Mucosa of descending colon (tissue), 3 donors: ENCODE results near the gene SYNE2. TPM values are rescaled to one million over a fixed set of nuclear protein-coding genes. Genes with fewer than 3 reads are reported as not detected.

ENCODE experiments used
- ATAC-seq: fragments of 200-7000 bp; cut with Tn5 transposase; one replicate; pipeline ENCODE4 v1.9.1; 2020; ENCODE audit warnings: mild to moderate bottlenecking, moderate library complexity
- DNase-seq, 3 donors: peaks; one replicate each; pipeline ENCODE4 v3.0.0-alpha.2; 2020
- H3K36me3 ChIP-seq: fragments of 200-600 bp; one replicate; pipeline ENCODE4 v1.8.0; 2021; ENCODE audit warnings: low read depth, mild to moderate bottlenecking
- H3K4me1 ChIP-seq: fragments of 200-600 bp; one replicate; pipeline ENCODE4 v1.8.0; 2021; ENCODE audit warnings: low read depth, mild to moderate bottlenecking
- H3K4me3 ChIP-seq: fragments of 200-600 bp; one replicate; pipeline ENCODE4 v1.8.0; 2021; ENCODE audit warnings: mild to moderate bottlenecking
- H3K9me3 ChIP-seq: fragments of 200-600 bp; one replicate; pipeline ENCODE4 v1.8.0; 2021; ENCODE audit warnings: mild to moderate bottlenecking
- CTCF ChIP-seq: fragments of 200-600 bp; IDR thresholded peaks from one replicate; pipeline ENCODE4 v1.8.0; 2022; ENCODE audit warnings: antibody characterized with exemption, mild to moderate bottlenecking
- intact Hi-C, 2 donors: fragments of 100-400 bp; cut with DNase I in 1 of 2; cut with micrococcal nuclease in 1 of 2; formaldehyde crosslinking; loops; one replicate each; pipeline versions ENCODE4 v1.11.0 to v1.11.1; 2022; cut with DNase I, micrococcal nuclease
- total RNA-seq, 3 donors: library from RNA; stranded (reverse); fragmentation: NEBNext Ultra II Directional in 2 of 3; extraction: Animal tissue kit (Norgen Biotek cat#: 25700) in 2 of 3; gene quantifications; one replicate each; pipeline versions ENCODE4 v1.2.1 to v1.2.4, GENCODE V29; 2021 to 2023
- donor health status: DM: no; HTN: no; CAD: no; lungs with moderate emphysema.
- donor health status: DM: no; HTN: no; CAD: no.
- donor health status: DM: no; HTN: yes; CAD: no.

The SYNE2 gene
- total RNA-seq, 3 donors from 2014 or later: 104 to 215 (median 174) TPM

- Histone ChIP-seq H3K9me3 (no peaks in the 10 kb centered on the region), H3K36me3 (no peaks in the 10 kb centered on the region), H3K4me3 (no peak overlapping the region), H3K4me1 (peaks cover 9% of the 10 kb centered on the region)
- no peak for TF ChIP-seq CTCF
- intact Hi-C loops: no loop called here
- no peak for ATAC-seq
- DNase-seq: no peak
Observed at GRCh38 chr14:63923422-63923752, 70.6 kb downstream of the SYNE2 start.

- Histone ChIP-seq H3K9me3 (no peaks in the 10 kb centered on the region), H3K36me3 (no peaks in the 10 kb centered on the region), H3K4me1 (peaks cover 9% of the 10 kb centered on the region), H3K4me3 (no peak overlapping the region)
- no peak for TF ChIP-seq CTCF
- ATAC-seq (no peak), DNase-seq (no peak)
- intact Hi-C loops: no loop called here
Observed at GRCh38 chr14:63924375-63924774, 71.6 kb downstream of the SYNE2 start.

GRCh38 chr14:63926641-63927040, 73.8 kb downstream of the SYNE2 start:
- Histone ChIP-seq H3K9me3 (no peaks in the 10 kb centered on the region), H3K36me3 (no peaks in the 10 kb centered on the region), H3K4me3 (no peak overlapping the region), H3K4me1 (peaks cover 9% of the 10 kb centered on the region)
- ATAC-seq (no peak), DNase-seq (no peak)
- TF ChIP-seq CTCF: no peak
- intact Hi-C loops: no loop called here

- Histone ChIP-seq H3K4me1 (peaks cover 9% of the 10 kb centered on the region), H3K4me3 (no peak overlapping the region), H3K36me3 (no peaks in the 10 kb centered on the region), H3K9me3 (no peaks in the 10 kb centered on the region)
- no peak for ATAC-seq
- TF ChIP-seq CTCF: no peak
- intact Hi-C loops: no loop called here
- DNase-seq: no peak
Observed at GRCh38 chr14:63928744-63929174, 76.0 kb downstream of the SYNE2 start.

GRCh38 chr14:63933110-63933509, 80.3 kb downstream of the SYNE2 start:
- no peaks in the 10 kb centered on the region for H3K9me3 ChIP-seq
- TF ChIP-seq CTCF: no peak
- intact Hi-C loops: no loop called here
- peaks cover 9% of the 10 kb centered on the region for H3K4me1 ChIP-seq
- ATAC-seq (peak; percentile 84), DNase-seq (no peak)
- no peak overlapping the region for H3K4me3 ChIP-seq
- H3K36me3 ChIP-seq: no peaks in the 10 kb centered on the region

- ATAC-seq (no peak), DNase-seq (no peak)
- H3K9me3 ChIP-seq: no peaks in the 10 kb centered on the region
- no peak overlapping the region for H3K4me3 ChIP-seq
- intact Hi-C loops: no loop called here
- no peaks in the 10 kb centered on the region for H3K36me3 ChIP-seq
- H3K4me1 ChIP-seq: peaks cover 9% of the 10 kb centered on the region
- TF ChIP-seq CTCF: no peak
Observed at GRCh38 chr14:63933711-63934110, 80.9 kb downstream of the SYNE2 start.
